Immature natural killer cell (primary cell): ENCODE data around the gene SMG9. TPM values are rescaled to one million over a fixed set of nuclear protein-coding genes. Genes with fewer than 3 reads are reported as not detected.

Experiments used
- DNase-seq, 3 donors: peaks; one replicate each; pipeline ENCODE4 v3.0.0; 2022; ENCODE audit warnings: mixed read lengths in 1 of 3
- H3K27ac Mint-ChIP-seq, 6 donors: one replicate each; pipeline ENCODE4 v1.8.0; 2020; ENCODE audit warnings: mixed read lengths in 6 of 6, mild to moderate bottlenecking in 5 of 6, inconsistent platforms in 4 of 6, moderate library complexity in 3 of 6
- H3K27me3 Mint-ChIP-seq, 3 donors: one replicate each; pipeline ENCODE4 v1.8.0; 2020 to 2021; ENCODE audit warnings: low read depth in 3 of 3, mild to moderate bottlenecking in 3 of 3, mixed read lengths in 3 of 3, moderate library complexity in 3 of 3, inconsistent platforms in 1 of 3
- H3K36me3 Mint-ChIP-seq, 3 donors: one replicate each; pipeline ENCODE4 v1.8.0; 2020; ENCODE audit warnings: mixed read lengths in 3 of 3, inconsistent platforms in 2 of 3, mild to moderate bottlenecking in 2 of 3
- H3K4me1 Mint-ChIP-seq, 2 donors: one replicate each; pipeline ENCODE4 v1.8.0; 2020; ENCODE audit warnings: inconsistent platforms in 2 of 2, mild to moderate bottlenecking in 2 of 2, mixed read lengths in 2 of 2, moderate library complexity in 1 of 2
- H3K4me3 Mint-ChIP-seq, 5 donors: one replicate each; pipeline ENCODE4 v1.8.0; 2020; ENCODE audit warnings: mild to moderate bottlenecking in 5 of 5, mixed read lengths in 5 of 5, inconsistent platforms in 3 of 5, moderate library complexity in 3 of 5
- H3K9me3 Mint-ChIP-seq, 6 donors: one replicate each; pipeline ENCODE4 v1.8.0; 2020; ENCODE audit warnings: mild to moderate bottlenecking in 6 of 6, mixed read lengths in 6 of 6, inconsistent platforms in 4 of 6, moderate library complexity in 3 of 6
- polyA plus RNA-seq, 3 donors: library from polyadenylated mRNA; unstranded; fragments of 300-500 nt; fragmentation: Illumina TruSeq; gene quantifications; one replicate each; pipeline ENCODE4 v1.2.3, GENCODE V29; 2021

SMG9 gene
- polyA plus RNA-seq, 3 donors from 2014 or later = 1.9 to 9.3 (median 5.1) TPM

GRCh38 chr19:43784981-43785808 lies 30.4 kb upstream of the SMG9 start:
- no peak overlapping the region for H3K27ac Mint-ChIP-seq
- H3K4me1 Mint-ChIP-seq = no peaks in the 10 kb centered on the region
- peaks cover 0 to 3% (median 0%) of the 10 kb centered on the region in 6 donors for H3K9me3 Mint-ChIP-seq

GRCh38 chr19:43784241-43784980 lies 29.6 kb upstream of the SMG9 start:
- Mint-ChIP-seq H3K36me3 (peaks cover 0 to 3% (median 0%) of the 10 kb centered on the region in 3 donors), H3K27me3 (peaks cover 7 to 16% (median 14%) of the 10 kb centered on the region in 3 donors), H3K4me3 (no peak overlapping the region), H3K9me3 (peaks cover 0 to 3% (median 0%) of the 10 kb centered on the region in 6 donors), H3K27ac (no peak overlapping the region), H3K4me1 (no peaks in the 10 kb centered on the region)
- no peak for DNase-seq

More at GRCh38 chr19:43784981-43785808, 30.4 kb upstream of the SMG9 start:
- Mint-ChIP-seq H3K36me3 (peaks cover 0 to 3% (median 0%) of the 10 kb centered on the region in 3 donors), H3K4me3 (no peak overlapping the region), H3K27me3 (peaks cover 7 to 17% (median 16%) of the 10 kb centered on the region in 3 donors)
- DNase-seq = peak; percentile 39 to 62 (median 53)

- H3K27me3 Mint-ChIP-seq = peaks cover 7 to 18% (median 15%) of the 10 kb centered on the region in 3 donors
- H3K27ac Mint-ChIP-seq = no peak overlapping the region
- peaks cover 0 to 3% (median 0%) of the 10 kb centered on the region in 6 donors for H3K9me3 Mint-ChIP-seq
- no peaks in the 10 kb centered on the region for H3K4me1 Mint-ChIP-seq
- H3K36me3 Mint-ChIP-seq = peaks cover 0 to 3% (median 0%) of the 10 kb centered on the region in 3 donors
- peak overlapping the region in 1 of 5 donors; percentile 38 for H3K4me3 Mint-ChIP-seq
- no peak for DNase-seq
Measured at GRCh38 chr19:43783636-43784035, 28.9 kb upstream of the SMG9 start.

- no peak overlapping the region for H3K27ac Mint-ChIP-seq
- peaks cover 0 to 3% (median 0%) of the 10 kb centered on the region in 6 donors for H3K9me3 Mint-ChIP-seq
- DNase-seq = no peak
- peaks cover 0 to 2% of the 10 kb centered on the region in 2 donors for H3K4me1 Mint-ChIP-seq
- H3K4me3 Mint-ChIP-seq = no peak overlapping the region
- peaks cover 0 to 3% (median 0%) of the 10 kb centered on the region in 3 donors for H3K36me3 Mint-ChIP-seq
- peaks cover 7 to 23% (median 15%) of the 10 kb centered on the region in 3 donors for H3K27me3 Mint-ChIP-seq
Measured at GRCh38 chr19:43782689-43783231, 28.0 kb upstream of the SMG9 start.

GRCh38 chr19:43782311-43782660 lies 27.5 kb upstream of the SMG9 start:
- DNase-seq = no peak
- H3K27ac Mint-ChIP-seq = peak overlapping the region in 1 of 6 donors; percentile 13
- peaks cover 7 to 23% (median 15%) of the 10 kb centered on the region in 3 donors for H3K27me3 Mint-ChIP-seq
- no peak overlapping the region for H3K4me3 Mint-ChIP-seq
- peaks cover 0 to 3% (median 0%) of the 10 kb centered on the region in 3 donors for H3K36me3 Mint-ChIP-seq
- H3K4me1 Mint-ChIP-seq = peaks cover 0 to 2% of the 10 kb centered on the region in 2 donors
- H3K9me3 Mint-ChIP-seq = peaks cover 0 to 3% (median 0%) of the 10 kb centered on the region in 6 donors

- Mint-ChIP-seq H3K4me1 (peaks cover 0 to 4% of the 10 kb centered on the region in 2 donors), H3K9me3 (peaks cover 0 to 3% (median 0%) of the 10 kb centered on the region in 6 donors), H3K4me3 (no peak overlapping the region), H3K36me3 (peaks cover 0 to 3% (median 3%) of the 10 kb centered on the region in 3 donors), H3K27me3 (peaks cover 7 to 23% (median 15%) of the 10 kb centered on the region in 3 donors), H3K27ac (peak overlapping the region in 1 of 6 donors; percentile 21)
- no peak for DNase-seq
Measured at GRCh38 chr19:43781630-43782310, 27.0 kb upstream of the SMG9 start.

GRCh38 chr19:43780706-43781525 lies 26.2 kb upstream of the SMG9 start, which contains the start of gene KCNN4:
TSS of gene KCNN4 (minus strand) at chr19:43780973. CDS start at chr19:43780861, 112 bp downstream.
- Mint-ChIP-seq H3K4me3 (peak within 1 kb of the TSS in 1 of 5 donors; percentile 57), H3K27me3 (peaks cover 7 to 27% (median 15%) of the 10 kb centered on the region in 3 donors)

GRCh38 chr19:43779820-43780219 lies 25.1 kb upstream of the SMG9 start:
- DNase-seq = no peak
- no peak overlapping the region for H3K27ac Mint-ChIP-seq
- peaks cover 0 to 3% (median 3%) of the 10 kb centered on the region in 3 donors for H3K36me3 Mint-ChIP-seq
- no peaks in the 10 kb centered on the region for H3K9me3 Mint-ChIP-seq
- peaks cover 0 to 4% of the 10 kb centered on the region in 2 donors for H3K4me1 Mint-ChIP-seq
- H3K4me3 Mint-ChIP-seq = no peak overlapping the region
- peaks cover 7 to 25% (median 15%) of the 10 kb centered on the region in 3 donors for H3K27me3 Mint-ChIP-seq

More at GRCh38 chr19:43780706-43781525, 26.2 kb upstream of the SMG9 start, which contains the start of gene KCNN4:
- DNase-seq = no peak
- peaks cover 0 to 4% of the 10 kb centered on the region in 2 donors for H3K4me1 Mint-ChIP-seq
- peaks cover 0 to 3% (median 3%) of the 10 kb centered on the region in 3 donors for H3K36me3 Mint-ChIP-seq
- H3K27ac Mint-ChIP-seq = peak within 1 kb of the TSS in 1 of 6 donors; percentile 26
- H3K9me3 Mint-ChIP-seq = peaks cover 0 to 3% (median 0%) of the 10 kb centered on the region in 6 donors

- Mint-ChIP-seq H3K4me3 (no peak overlapping the region), H3K27ac (no peak overlapping the region), H3K9me3 (no peaks in the 10 kb centered on the region), H3K36me3 (peaks cover 0 to 3% (median 3%) of the 10 kb centered on the region in 3 donors), H3K27me3 (peaks cover 7 to 24% (median 15%) of the 10 kb centered on the region in 3 donors), H3K4me1 (peaks cover 0 to 4% of the 10 kb centered on the region in 2 donors)
- no peak for DNase-seq
Measured at GRCh38 chr19:43779147-43779819, 24.5 kb upstream of the SMG9 start.

- Mint-ChIP-seq H3K27me3 (peaks cover 7 to 24% (median 16%) of the 10 kb centered on the region in 3 donors), H3K9me3 (no peaks in the 10 kb centered on the region), H3K4me1 (peaks cover 0 to 4% of the 10 kb centered on the region in 2 donors), H3K27ac (no peak overlapping the region), H3K36me3 (peaks cover 0 to 3% (median 2%) of the 10 kb centered on the region in 3 donors), H3K4me3 (no peak overlapping the region)
- DNase-seq = no peak
Measured at GRCh38 chr19:43778651-43779050, 23.9 kb upstream of the SMG9 start.

GRCh38 chr19:43777163-43777695 lies 22.5 kb upstream of the SMG9 start:
- no peak for DNase-seq
- no peak overlapping the region for H3K4me3 Mint-ChIP-seq
- H3K27me3 Mint-ChIP-seq = peaks cover 7 to 16% (median 8%) of the 10 kb centered on the region in 3 donors
- no peak overlapping the region for H3K27ac Mint-ChIP-seq
- peaks cover 0 to 3% (median 0%) of the 10 kb centered on the region in 3 donors for H3K36me3 Mint-ChIP-seq
- no peaks in the 10 kb centered on the region for H3K9me3 Mint-ChIP-seq
- H3K4me1 Mint-ChIP-seq = peaks cover 0 to 4% of the 10 kb centered on the region in 2 donors
